GM21423 (cell line): Measurements from ENCODE around the gene OPTC.

Experiments
- ATAC-seq: cut with Tn5 transposase; IDR thresholded peaks from one replicate; pipeline ENCODE4 v1.9.1; 2021; ENCODE audit warnings: mild to moderate bottlenecking, moderate library complexity; ENCODE audit not compliant: unreplicated experiment

The OPTC gene

DNA sequence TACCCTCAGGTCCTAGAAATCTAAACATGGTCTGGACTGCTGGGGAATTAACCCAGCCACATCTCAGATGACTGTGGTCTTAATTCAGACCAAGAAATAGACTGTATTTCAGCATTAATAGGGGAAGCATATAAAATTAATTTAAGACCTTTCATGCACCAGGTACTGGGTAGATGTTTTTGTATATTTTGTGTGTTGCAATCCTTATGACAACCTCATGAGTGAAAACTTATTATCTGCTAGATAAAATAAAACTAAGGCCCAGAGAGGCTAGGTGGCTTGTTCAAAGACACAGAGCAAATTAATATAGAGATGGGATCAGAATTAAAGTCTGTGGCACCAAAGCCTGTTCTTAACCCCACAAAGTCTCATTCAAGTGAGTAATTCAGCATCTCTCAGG, 40.1 kb downstream of the OPTC start:
- no peak for ATAC-seq

DNA sequence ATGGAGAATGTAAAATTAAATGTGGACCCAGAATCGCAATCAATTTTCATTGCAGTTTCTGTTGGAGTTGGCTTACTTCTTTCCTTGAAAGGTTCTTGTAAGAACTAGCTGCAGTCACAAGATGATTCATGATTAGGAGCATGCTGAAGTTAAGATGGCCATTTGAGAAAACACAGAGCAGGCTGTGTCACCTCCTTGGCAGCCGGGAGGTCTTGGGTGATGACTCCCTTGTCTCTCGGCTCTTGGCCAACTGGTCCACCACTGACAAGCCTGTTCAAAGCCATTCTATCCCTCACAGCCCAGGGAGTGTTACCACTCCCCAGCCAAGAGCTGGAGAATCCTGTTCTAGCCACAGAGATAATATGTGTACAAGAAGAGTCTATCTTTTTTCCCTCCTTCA, 40.6 kb downstream of the OPTC start:
- no peak for ATAC-seq

DNA sequence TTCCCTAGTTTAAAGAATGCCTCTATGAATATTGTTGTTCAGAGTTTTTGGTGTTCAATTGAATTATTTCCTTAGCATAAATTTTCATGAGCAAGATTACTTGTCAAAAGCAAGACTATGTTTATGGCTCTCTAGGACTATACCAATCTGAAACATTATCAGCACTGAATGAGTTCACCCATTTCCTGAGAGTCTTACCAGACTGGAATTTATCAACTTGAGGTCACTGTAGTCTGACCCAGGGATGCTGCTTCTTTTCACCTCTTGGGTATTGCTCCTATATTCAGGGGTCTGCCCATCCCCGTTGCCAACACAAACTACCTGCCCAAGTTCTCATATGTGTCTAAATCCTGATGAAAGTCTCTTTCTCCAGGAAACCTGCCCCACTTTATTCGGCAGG, 42.6 kb downstream of the OPTC start:
- ATAC-seq = no peak

DNA sequence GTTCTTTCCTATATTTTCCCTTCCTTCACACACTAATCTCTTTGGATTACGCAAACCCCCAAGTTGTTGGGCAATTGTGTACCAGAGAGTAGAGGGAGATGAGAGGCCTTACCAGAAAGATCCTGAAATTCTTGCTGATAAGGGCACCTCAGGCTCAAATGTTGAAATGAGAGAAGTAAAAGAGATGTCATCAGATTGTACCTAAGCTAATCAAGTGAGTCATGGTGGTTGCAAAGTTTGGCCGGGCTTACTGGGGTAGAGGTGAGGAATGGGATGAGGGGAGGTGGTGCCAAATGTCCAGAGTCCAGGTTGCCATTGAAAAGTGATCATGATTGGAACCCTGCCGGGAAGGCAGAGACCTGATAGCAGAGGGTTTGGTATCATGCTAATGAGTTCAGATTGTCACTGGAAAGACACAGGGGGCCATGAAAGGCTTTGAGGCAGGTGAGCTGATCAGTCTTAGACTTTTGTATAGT, 43.1 kb downstream of the OPTC start:
- ATAC-seq = no peak

DNA sequence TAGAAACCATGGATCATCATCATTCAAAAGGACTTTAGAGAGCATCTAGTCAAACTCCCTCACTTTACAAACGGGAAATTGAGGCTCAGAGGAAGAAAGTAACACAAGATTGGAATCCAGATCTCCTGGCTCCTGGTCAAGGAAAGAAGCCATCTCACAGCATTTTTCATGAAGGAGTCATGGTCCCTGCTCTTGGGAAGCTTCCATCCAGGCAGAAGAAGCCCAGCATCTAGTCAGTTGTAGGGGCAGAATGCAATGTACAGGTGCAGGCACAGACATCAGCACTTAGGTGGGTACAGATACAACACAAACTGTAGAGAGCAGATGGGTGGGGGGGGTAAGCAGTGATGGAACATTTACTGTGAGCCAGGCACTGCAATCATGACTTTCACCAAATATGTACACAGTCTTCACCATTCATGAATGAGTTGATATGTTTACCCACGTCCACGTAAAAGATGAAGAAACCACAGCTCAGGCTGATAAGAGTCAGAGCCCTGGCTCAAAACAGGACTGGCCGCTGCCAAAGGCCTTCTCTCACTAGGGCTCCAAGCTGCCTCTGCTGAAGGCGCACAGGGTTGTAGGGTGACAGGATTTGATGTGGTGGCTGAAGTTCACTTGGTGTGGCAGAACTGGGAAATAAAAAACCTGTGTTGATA, 44.0 kb downstream of the OPTC start:
- no peak for ATAC-seq

DNA sequence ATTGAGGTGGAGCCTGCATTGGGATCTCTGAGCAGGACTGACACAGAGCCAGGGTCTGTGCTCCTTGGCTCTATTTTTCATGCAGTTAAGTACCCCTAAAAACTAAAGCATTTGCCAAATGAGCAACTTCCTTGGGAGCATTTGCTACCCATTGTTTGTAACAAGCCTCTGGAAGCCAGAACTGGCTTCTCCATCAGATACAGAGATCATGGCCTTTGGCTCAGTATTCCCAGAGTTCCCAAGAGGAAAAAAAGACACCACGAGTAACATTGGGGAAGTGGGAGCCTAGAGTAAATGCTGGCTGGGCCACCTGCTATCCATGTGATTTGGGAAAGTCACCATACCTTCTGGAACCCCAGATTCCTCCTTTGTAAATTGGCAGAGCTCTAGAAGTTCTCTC, 44.8 kb downstream of the OPTC start:
- no peak for ATAC-seq

DNA sequence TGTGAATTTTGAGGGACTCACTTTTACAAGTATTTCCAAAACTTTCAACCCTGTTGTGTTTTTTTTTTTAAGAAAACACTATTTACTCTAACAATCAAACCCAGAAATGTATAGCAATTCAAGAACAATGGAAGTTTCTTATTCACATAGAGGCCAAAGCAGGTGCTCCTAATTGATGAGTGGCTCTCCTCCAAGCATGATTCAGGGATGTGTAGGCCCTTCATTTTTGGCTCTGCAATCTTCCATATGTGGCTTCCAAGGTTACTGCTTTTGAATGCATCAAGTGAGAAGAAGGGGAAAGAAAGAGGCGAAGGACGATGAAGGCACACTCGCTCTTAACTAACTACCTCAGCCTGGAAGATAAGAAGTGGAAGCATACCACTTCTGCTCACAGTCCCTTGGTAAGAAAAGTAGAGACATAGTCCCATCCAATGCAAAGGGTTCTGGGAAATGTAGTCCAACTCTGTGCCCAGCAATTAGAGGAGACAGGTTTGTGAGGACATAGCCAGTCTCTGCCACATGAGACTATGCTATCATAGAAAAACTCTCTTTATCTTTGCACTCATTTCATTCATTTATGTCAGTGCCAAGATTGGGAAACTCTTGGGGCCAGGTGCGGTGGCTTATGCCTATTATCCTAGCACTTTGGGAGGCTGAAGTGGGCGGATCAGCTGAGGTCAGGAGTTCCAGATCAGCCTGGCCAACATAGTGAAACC, 46.0 kb downstream of the OPTC start:
- no peak for ATAC-seq

DNA sequence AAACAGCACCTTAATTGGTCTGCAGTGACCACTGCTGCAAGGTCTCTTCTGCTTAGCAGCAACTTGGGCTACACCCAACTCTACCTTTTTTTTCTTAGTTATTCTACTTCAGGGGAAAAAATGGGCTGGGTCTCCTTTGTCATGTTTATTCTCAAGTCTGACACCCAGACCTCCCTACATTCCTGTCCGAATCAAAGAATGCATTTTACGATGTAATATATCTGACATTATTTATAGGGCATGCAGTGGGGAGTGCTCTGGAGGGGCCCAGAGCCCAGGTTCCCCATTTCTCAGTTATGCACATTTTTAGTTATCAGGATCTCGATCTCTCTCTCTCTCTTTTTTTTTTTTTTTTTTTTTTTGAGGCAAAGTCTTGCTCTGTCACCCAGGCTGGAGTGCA, 50.5 kb downstream of the OPTC start:
- ATAC-seq = no peak

DNA sequence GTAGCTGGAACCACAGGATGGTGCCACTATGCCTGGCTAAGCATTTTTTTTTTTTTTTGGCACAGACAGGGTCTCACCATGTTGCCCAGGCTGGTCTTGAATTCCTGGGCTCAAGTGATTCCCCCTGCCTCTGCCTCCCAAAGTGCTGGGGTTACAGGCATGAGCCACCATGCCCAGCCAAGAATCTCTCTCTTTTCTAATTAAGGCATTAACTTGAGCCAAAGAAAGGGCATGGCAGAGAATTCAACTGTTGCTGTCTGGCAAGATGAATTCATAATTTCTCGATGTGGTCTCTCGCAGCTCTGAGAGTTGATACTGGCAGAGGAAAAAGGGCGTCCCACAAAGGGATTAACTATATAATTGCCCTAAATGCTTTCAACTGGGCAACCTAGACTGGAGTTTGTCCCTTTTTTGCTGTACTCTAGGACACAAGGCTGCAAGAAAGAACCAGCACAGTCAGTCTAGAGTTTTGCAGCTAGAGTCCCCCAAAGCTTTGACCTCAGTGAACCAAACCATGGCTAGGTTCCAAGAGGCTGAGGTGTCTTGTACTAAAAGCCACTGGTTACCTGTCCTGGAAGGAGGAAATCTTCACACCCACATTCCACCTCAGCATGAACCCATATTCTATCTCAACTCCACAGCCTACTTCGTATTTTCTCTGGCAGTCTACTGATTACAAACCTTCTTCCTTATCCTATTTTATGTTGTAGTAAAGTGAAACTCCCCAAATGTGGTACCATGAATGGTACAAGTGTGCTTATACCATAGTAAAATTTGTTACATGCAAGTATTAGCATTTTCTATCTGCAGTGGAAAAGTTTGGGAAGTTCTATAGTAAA, 51.2 kb downstream of the OPTC start:
- no peak for ATAC-seq

DNA sequence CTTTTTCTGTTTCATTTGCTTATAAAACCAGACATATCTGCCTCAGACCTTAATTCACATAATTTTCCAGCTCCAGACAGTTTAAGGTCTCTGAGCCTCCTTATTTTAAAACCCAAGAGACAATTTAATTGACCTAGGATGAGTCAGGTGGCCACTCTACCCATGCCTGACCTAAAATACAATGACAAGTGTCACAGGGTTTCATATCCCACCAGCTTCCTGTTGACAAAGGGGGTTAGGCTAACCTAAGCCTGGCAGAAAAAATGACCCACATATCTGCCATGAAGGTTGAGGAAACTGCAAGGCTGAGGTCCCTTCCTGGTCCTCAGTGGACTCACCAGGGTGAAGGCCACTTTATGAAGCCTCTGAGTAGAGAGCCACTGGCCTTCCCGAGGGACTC, 52.3 kb downstream of the OPTC start:
- no peak for ATAC-seq

DNA sequence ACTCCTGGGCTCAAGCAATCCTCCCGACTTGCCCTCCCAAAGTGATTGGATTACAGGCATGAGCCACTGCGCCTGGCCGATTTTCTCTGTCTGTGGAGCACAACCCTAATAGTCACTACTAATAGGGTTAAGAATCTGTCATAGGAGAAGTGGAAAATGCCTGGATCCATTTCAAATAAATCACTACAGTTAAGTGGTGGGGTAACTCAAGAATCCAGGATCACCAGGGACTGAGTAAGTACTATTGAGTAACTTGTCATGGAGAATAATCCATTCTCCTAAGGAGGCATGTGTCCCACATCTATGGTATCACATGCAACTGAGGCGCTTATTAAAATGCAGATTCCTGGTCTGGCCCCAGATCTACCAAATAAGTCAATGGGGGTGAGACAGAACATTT, 53.2 kb downstream of the OPTC start:
- no peak for ATAC-seq

DNA sequence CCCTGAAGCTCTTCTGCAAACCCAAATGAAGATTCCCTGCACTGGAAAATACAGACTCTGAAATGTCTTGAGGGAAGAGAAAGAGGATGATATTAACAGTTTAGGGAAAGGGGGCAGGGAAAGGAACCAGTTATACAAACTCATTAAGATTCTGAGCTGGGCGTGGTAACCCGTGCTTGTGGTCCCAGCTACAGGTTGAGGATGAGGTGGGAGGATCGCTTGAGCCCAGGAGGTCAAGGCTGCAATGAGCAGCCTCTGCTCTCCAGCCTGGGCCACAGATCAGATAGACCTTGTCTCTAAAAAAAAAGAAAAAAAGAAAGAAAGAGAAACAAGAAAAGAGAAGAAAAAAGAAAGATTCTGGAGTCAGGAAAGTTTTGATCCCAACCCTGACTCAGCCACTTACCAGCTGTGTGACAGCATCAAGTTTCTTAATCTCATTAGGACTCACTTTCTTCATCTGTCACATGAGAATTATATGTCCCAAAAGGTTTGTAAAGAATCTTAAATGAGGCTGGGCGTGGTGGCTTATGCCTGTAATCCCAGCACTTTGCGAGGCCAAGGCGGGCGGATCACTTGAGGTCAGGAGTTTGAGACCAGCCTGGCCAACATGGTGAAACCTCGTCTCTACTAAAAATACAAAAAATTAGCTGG, 53.9 kb downstream of the OPTC start:
- no peak for ATAC-seq

DNA sequence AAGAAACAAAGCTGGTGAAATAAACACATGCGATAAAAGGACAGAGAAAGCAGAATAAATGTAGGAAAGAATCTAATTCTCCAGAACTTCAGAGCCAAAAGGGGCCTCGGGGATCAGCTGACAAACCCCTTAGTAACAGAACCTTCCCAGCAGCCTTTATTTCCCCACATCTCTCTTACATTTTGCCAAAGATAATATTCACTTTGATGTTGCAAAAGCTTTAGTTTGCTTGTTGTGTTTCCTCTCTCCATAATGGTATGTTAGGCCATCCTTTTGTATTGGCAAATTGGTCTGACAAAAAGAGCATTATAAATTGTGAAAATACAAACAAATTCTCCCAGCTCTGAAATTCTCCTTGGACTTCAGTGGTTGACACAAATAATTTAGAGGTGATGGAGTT, 54.9 kb downstream of the OPTC start:
- no peak for ATAC-seq

DNA sequence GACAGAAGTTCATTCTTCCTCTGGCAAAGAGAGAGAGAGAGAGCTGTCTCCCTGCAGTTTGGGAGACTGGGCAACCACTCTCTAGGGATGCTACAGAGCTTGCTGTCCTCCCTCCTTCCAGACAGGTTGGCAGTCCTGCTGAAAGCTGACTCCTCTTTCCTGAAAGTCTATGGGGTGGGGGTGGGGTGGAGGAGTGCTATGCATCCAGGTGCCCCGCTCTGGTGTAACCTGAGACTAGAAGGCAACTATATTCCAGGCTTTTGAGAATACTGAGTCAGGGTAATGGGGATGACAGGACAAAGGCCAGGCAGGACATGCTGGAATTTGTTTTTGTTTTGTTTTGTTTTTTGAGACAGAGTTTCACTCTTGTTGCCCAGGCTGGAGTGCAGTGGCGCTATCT, 55.4 kb downstream of the OPTC start:
- no peak for ATAC-seq

DNA sequence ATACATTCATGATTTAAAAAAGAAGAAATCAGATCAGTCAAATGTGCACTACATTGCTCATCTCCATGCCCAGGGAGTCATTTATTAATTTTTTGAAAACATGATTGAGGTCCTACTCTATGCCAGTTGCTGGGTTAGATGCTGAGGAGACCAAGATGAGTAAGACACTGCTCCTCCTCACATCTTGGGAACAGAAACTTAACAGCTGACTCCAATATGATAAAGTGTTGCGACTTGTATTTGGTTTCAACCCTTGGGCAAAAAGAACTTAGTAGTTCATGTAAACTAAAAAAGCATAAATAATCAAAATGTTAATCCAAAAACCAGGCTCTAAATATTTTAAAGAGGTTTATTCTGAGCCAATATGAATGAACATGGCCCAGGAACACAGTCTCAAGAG, 56.9 kb downstream of the OPTC start:
- ATAC-seq = no peak

DNA sequence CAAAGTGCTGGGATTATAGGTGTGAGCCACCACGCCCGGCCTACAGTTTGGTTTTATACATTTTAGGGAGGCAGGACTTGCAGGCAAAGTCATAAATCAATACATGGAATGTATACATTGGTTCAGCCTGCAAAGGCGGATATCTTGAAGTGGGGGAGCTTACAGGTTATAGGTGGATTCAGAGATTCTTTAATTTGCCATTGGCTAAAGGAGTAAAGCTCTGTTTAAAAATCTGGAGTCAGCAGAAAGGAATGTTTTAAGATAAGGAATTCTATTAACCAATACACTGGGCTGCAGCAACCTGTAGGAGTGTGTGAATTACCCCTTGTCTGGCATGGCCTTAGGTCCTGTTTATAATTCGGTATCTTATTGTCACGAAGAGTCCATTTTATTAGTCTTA, 57.6 kb downstream of the OPTC start:
- ATAC-seq = no peak

DNA sequence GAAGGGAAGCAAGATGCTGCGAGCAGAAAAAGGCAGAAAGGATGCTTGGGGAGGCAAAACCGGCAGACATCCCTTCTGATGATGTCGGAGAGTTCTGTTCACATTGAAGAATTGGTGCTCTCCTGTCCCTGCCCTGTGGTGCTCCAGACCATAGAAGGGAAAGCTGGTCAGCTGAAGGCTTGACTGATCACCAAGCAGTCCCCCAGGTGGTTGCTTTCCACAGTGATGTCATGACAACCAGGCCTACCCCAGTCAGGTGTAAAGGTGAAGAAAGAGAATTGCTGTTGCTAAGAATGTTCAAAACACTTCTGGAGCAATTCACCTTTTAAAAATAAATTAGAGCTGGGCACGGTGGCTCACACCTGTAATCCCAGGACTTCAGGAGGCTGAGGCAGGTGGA, 59.5 kb downstream of the OPTC start:
- no peak for ATAC-seq

DNA sequence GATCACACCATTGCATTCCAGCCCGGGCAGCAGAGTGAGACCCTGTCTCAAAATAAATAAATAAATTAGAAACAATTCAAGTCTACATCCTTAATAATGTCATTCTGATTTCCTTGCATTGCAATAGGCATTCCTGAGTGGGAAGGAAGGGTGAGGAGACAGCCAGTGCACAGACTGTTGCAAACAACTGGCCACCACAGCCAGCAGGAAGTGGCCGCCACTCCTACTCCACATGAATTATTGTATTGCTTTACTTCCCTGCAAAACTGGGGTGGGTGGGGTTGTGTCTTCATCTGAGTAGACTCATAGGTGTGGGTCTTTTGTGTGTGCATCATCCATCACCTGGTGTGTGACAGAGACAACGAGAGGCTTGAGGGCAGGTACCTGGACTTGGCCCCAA, 60.1 kb downstream of the OPTC start:
- ATAC-seq = no peak

DNA sequence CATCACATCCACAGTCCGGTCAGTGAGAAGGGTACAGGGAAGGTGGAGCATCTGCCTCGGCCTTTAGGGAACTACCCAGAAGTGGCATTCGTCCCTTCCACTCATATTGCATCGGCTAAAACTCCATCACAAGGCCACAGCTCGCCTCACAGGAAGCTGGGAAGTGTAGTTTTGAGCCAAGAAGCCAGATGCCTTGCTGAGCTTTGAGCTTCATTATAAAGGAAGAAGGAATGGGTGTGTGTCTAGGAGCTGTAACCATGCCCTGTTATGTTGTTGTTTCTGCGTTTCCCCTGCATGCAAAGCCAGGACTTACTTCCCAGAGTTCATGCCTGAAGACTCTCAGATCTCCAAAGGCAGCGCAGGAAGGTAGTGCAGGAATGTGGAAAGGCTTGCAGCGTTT, 61.1 kb downstream of the OPTC start:
- no peak for ATAC-seq

DNA sequence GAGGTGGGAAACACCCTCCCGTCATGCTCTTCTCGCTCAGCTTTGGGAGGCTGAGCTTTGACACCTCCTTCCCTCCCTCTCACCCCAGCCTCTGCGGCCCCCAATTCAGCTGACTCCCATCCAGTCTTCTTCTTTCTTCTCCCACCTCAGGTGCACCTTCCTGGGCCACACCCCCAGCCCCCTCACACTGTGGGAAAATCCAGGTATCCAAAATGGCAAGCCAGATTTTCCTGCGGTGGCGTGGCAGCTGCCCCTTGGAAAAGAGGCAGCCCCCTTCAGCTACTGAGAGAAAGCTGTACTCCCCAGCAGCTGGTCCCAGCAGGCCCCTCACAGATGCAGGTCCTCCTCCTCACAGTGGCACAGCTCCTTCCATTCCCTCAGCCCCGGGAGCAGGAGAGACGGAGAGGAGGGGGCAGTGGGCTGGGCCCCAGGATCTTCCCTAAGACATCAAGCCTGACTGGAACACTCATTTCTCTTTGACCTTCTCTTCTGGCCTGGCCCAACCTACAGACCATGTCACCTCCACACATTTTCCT, 61.6 kb downstream of the OPTC start:
- no peak for ATAC-seq
